Endothelial cell of umbilical vein (primary cell): ENCODE measurements around the gene RFWD3. TPM values are rescaled to one million over a fixed set of nuclear protein-coding genes. Genes with fewer than 3 reads are reported as not detected.
A peak's percentile ranks its signal among the peaks of the same experiment; 100 is the strongest.

ENCODE experiments used
- BruUV-seq: library from RNA; stranded (reverse); fragments of 400-500 nt; replicated peaks from 2 replicates; lab custom pipeline; 2021; lab: Mats Ljungman, UMichigan
- CTCF ChIA-PET: fragments of 300-600, 350-600 bp; sonication (Branson Sonifier 250); formaldehyde crosslinking; loops from one replicate; lab custom pipeline; 2021; ENCODE audit warnings: antibody characterized with exemption, inconsistent platforms; lab: Charles Lee
- POLR2A ChIA-PET: fragments of 300-600, 350-600 bp; sonication (Branson Sonifier 250); formaldehyde crosslinking; loops from one replicate; lab custom pipeline; 2021; ENCODE audit warnings: antibody characterized with exemption, inconsistent platforms; lab: Charles Lee
- DNase-seq: peaks from one replicate; pipeline ENCODE4 v3.0.0-alpha.2; 2011; ENCODE audit warnings: low read depth, low spot score
- FAIRE-seq: peaks from 2 replicates; lab custom pipeline; 2011; peaks lifted over from hg19 to GRCh38; lab: Jason Lieb, UNC
- H2AFZ ChIP-seq: 2 replicates; pipeline ENCODE4 v1.6.0; 2012; ENCODE audit warnings: low read depth, low read length, control low read depth, inconsistent platforms
- H3K27ac ChIP-seq: 2 replicates; pipeline ENCODE4 v1.5.1; 2011; ENCODE audit warnings: low read depth, mild to moderate bottlenecking, control low read depth, low read length, moderate library complexity; ENCODE audit not compliant: insufficient read depth
- H3K27me3 ChIP-seq, 2 experiments: 2 replicates each; pipeline versions ENCODE4 v1.6.0 to v1.6.1; 2011; ENCODE audit warnings: low read length in 2 of 2, mixed read lengths in 1 of 2; ENCODE audit not compliant: control insufficient read depth in 2 of 2, insufficient read depth in 2 of 2
- H3K36me3 ChIP-seq, 2 experiments: 2 replicates in 1 of 2; 3 replicates in 1 of 2; pipeline ENCODE4 v1.5.1; 2011; ENCODE audit warnings: low read length in 2 of 2, mild to moderate bottlenecking in 1 of 2, moderate library complexity in 1 of 2; ENCODE audit not compliant: control insufficient read depth in 2 of 2, insufficient read depth in 2 of 2; ENCODE audit errors: extremely low read depth in 1 of 2
- H3K4me1 ChIP-seq: 3 replicates; pipeline ENCODE4 v1.5.1; 2011; ENCODE audit warnings: mild to moderate bottlenecking, low read length; ENCODE audit not compliant: control insufficient read depth, insufficient read depth; ENCODE audit errors: extremely low read depth
- H3K4me2 ChIP-seq: 2 replicates; pipeline ENCODE4 v1.6.1; 2011; ENCODE audit warnings: low read length, control low read depth, mixed read lengths; ENCODE audit not compliant: insufficient read depth
- H3K4me3 ChIP-seq, 3 experiments: fragments of 200-600 bp in 1 of 3; sonication (generic), shearing (Covaris generic) in 1 of 3; replicated peaks in 1 of 3; 2 replicates each; pipeline ENCODE4 v1.5.1; 2011 to 2016; ENCODE audit warnings: control low read depth in 3 of 3, low read length in 3 of 3, mild to moderate bottlenecking in 2 of 3, inconsistent platforms in 1 of 3, low read depth in 1 of 3, moderate library complexity in 1 of 3; ENCODE audit not compliant: insufficient read depth in 1 of 3
- H3K79me2 ChIP-seq: 2 replicates; pipeline ENCODE4 v1.6.0; 2012; ENCODE audit warnings: low read length, inconsistent platforms; ENCODE audit not compliant: control insufficient read depth, insufficient read depth
- H3K9ac ChIP-seq: replicated peaks from 2 replicates; pipeline ENCODE3; 2011; ENCODE audit warnings: low read length, control low read depth; ENCODE audit not compliant: insufficient read depth; ENCODE audit errors: extremely low read depth
- H3K9me1 ChIP-seq: replicated peaks from 3 replicates; pipeline ENCODE4 v1.6.0; 2011; ENCODE audit warnings: mild to moderate bottlenecking, low read length; ENCODE audit not compliant: control insufficient read depth, insufficient read depth; ENCODE audit errors: extremely low read depth
- H3K9me3 ChIP-seq: replicated peaks from 2 replicates; pipeline ENCODE4 v1.5.1; 2012; ENCODE audit warnings: low read length, inconsistent platforms; ENCODE audit not compliant: control insufficient read depth, insufficient read depth
- H4K20me1 ChIP-seq: replicated peaks from 2 replicates; pipeline ENCODE3; 2011; ENCODE audit warnings: mild to moderate bottlenecking, low read length; ENCODE audit not compliant: control insufficient read depth, insufficient read depth; ENCODE audit errors: extremely low read depth
- CTCF ChIP-seq, 2 donors: IDR thresholded peaks; 1 replicate in 1 of 2; 2 replicates in 1 of 2; pipeline ENCODE4 v1.5.1; 2011; ENCODE audit warnings: low read length in 2 of 2, mild to moderate bottlenecking in 2 of 2, moderate library complexity in 2 of 2, control low read depth in 1 of 2, inconsistent platforms in 1 of 2, low read depth in 1 of 2; ENCODE audit not compliant: insufficient read depth in 1 of 2; ENCODE audit errors: extremely low read depth in 1 of 2
- EZH2 ChIP-seq: IDR thresholded peaks from 2 replicates; pipeline ENCODE4 v1.6.1; 2012; ENCODE audit warnings: borderline replicate concordance, low read depth, mild to moderate bottlenecking, moderate library complexity, low read length, inconsistent platforms; ENCODE audit not compliant: severe bottlenecking
- FOS ChIP-seq: IDR thresholded peaks from 2 replicates; pipeline ENCODE4 v1.6.1; 2011; ENCODE audit warnings: mild to moderate bottlenecking, low read length, moderate library complexity, borderline replicate concordance; ENCODE audit not compliant: insufficient read depth
- GATA2 ChIP-seq: IDR thresholded peaks from 2 replicates; pipeline ENCODE4 v1.7.0; 2011; ENCODE audit warnings: low read depth, mild to moderate bottlenecking, moderate library complexity, mixed read lengths, low read length; ENCODE audit not compliant: insufficient read length, insufficient read depth
- JUN ChIP-seq: IDR thresholded peaks from 2 replicates; pipeline ENCODE4 v1.6.1; 2011; ENCODE audit warnings: borderline replicate concordance, low read depth; ENCODE audit not compliant: insufficient read length, insufficient read depth
- MAX ChIP-seq: IDR thresholded peaks from 2 replicates; pipeline ENCODE4 v1.6.1; 2011; ENCODE audit not compliant: insufficient read depth, insufficient read length
- MYC ChIP-seq: IDR thresholded peaks from one replicate; pipeline ENCODE4 v1.6.1; 2011; ENCODE audit warnings: mild to moderate bottlenecking, low read depth, low read length
- POLR2A ChIP-seq: IDR thresholded peaks from 2 replicates; pipeline ENCODE4 v1.6.1; 2012; ENCODE audit warnings: low read depth, mild to moderate bottlenecking, control low read depth, low read length
- POLR2AphosphoS5 ChIP-seq: IDR thresholded peaks from 2 replicates; pipeline ENCODE4 v1.6.1; 2012; ENCODE audit warnings: low read depth, mild to moderate bottlenecking, control low read depth, low read length, moderate library complexity; ENCODE audit not compliant: insufficient read depth
- dilution Hi-C: fragments of 300-500 bp; cut with MboI; formaldehyde crosslinking; loops from one replicate; pipeline ENCODE4 v1.15.0; 2019; ENCODE audit warnings: low sequenced_read_pairs; ENCODE audit not compliant: extremely low pct_ligation_motif_present
- intact Hi-C: fragments of 100-400 bp; cut with micrococcal nuclease; formaldehyde crosslinking; loops from one replicate; pipeline ENCODE4 v1.10.0; 2022
- polyA plus RNA-seq, 4 experiments: library from polyadenylated mRNA; depleted of rRNA in 3 of 4; stranded (reverse) in 3 of 4; unstranded in 1 of 4; fragments of >200 nt; gene quantifications; 2 replicates each; pipeline versions ENCODE4 v1.2.1 to v1.2.3, GENCODE V29; 2011 to 2012; ENCODE audit warnings: missing spikeins in 1 of 4
- total RNA-seq: library from RNA; stranded (reverse); gene quantifications from 2 replicates; pipeline ENCODE4 v1.2.3, GENCODE V29; 2021

RFWD3 gene
- total and polyA plus RNA-seq, 2 donors (not counting 3 experiments of a cell fraction or from before 2014, with no cell fraction given), result 27.3 to 51.6 TPM

GRCh38 chr16:74601126-74601871 lies 65.4 kb downstream of the RFWD3 start:
- POLR2A ChIA-PET, result no interaction called here
- Histone ChIP-seq H3K4me1 (peaks cover 32% of the 10 kb centered on the region), H4K20me1 (no peaks in the 10 kb centered on the region), H3K36me3 (peaks cover 0 to 2% of the 10 kb centered on the region in 2 experiments), H3K9me3 (no peaks in the 10 kb centered on the region), H3K9ac (no peak overlapping the region), H3K4me3 (no peak overlapping the region), H3K27me3 (no peaks in the 10 kb centered on the region), H3K4me2 (peak overlapping the region; percentile 53), H3K9me1 (peaks cover 3% of the 10 kb centered on the region), H3K27ac (no peak overlapping the region), H2AFZ (no peak overlapping the region), H3K79me2 (peaks cover 88% of the 10 kb centered on the region)
- BruUV-seq, result no TSS peak
- DNase-seq, result peak; percentile 13
- intact Hi-C loops (no loop called here), dilution Hi-C loops (no loop called here)
- FAIRE-seq, result peak; percentile 8
- CTCF ChIA-PET, result no interaction called here
- TF ChIP-seq MYC (no peak), FOS (no peak), MAX (no peak), EZH2 (no peak), POLR2A (no peak), POLR2AphosphoS5 (no peak), JUN (no peak), GATA2 (no peak), CTCF (IDR thresholded peaks at IDR 0.05; ENCODE audit: extremely low read depth in 1 of 2, insufficient read depth in 1 of 2, low read depth in 1 of 2, low read length in 2 of 2) (no peak)
